Midbrain (tissue), 1 donor: ENCODE data around the gene RARA.

ENCODE experiments used
- DNase-seq: peaks from one replicate; lab custom pipeline; 2025; lab: John Stamatoyannopoulos, UW

RARA gene

GRCh38 chr17:40327735-40328385 lies 18.9 kb downstream of the RARA start:
- no peak for DNase-seq

- DNase-seq = no peak
These were observed 19.4 kb downstream of the RARA start for GRCh38 chr17:40328386-40328766.

- DNase-seq = no peak
These were observed 21.1 kb downstream of the RARA start for GRCh38 chr17:40329839-40330794.

- no peak for DNase-seq
These were observed 22.0 kb downstream of the RARA start for GRCh38 chr17:40330850-40331470.

- peak; percentile 83 for DNase-seq
These were observed 23.0 kb downstream of the RARA start for GRCh38 chr17:40331743-40332641.

GRCh38 chr17:40333781-40334448 lies 24.9 kb downstream of the RARA start:
- DNase-seq = no peak

- DNase-seq = no peak
These were observed 26.6 kb downstream of the RARA start for GRCh38 chr17:40335620-40336019.

GRCh38 chr17:40337351-40337750 lies 28.4 kb downstream of the RARA start:
- no peak for DNase-seq

- DNase-seq = no peak
These were observed 29.1 kb downstream of the RARA start for GRCh38 chr17:40338058-40338457.

GRCh38 chr17:40338941-40339649 lies 30.1 kb downstream of the RARA start:
- no peak for DNase-seq

GRCh38 chr17:40340327-40340726 lies 31.3 kb downstream of the RARA start:
- DNase-seq = no peak

- peak; percentile 56 for DNase-seq
These were observed 32.2 kb downstream of the RARA start for GRCh38 chr17:40340880-40341807.

GRCh38 chr17:40341808-40342503 lies 33.0 kb downstream of the RARA start:
- DNase-seq = peak; percentile 44

GRCh38 chr17:40342504-40343218 lies 33.7 kb downstream of the RARA start:
- no peak for DNase-seq

- DNase-seq = no peak
These were observed 34.5 kb downstream of the RARA start for GRCh38 chr17:40343219-40344119.

GRCh38 chr17:40344421-40345160 lies 35.6 kb downstream of the RARA start:
- no peak for DNase-seq
